HG03442 (cell line): ENCODE measurements around the gene OTOF.

Experiments used
- ATAC-seq: cut with Tn5 transposase; IDR thresholded peaks from one replicate; pipeline ENCODE4 v1.9.1; 2021; ENCODE audit warnings: mild to moderate bottlenecking, moderate library complexity; ENCODE audit not compliant: unreplicated experiment

Gene OTOF

GRCh38 chr2:26454561-26455001, 23.3 kb downstream of the OTOF start:
- ATAC-seq = no peak

GRCh38 chr2:26453421-26454329, 24.2 kb downstream of the OTOF start:
- no peak for ATAC-seq

GRCh38 chr2:26451700-26452099, 26.2 kb downstream of the OTOF start:
- ATAC-seq = no peak

GRCh38 chr2:26450031-26450635, 27.8 kb downstream of the OTOF start:
- ATAC-seq = no peak

GRCh38 chr2:26449278-26450030, 28.5 kb downstream of the OTOF start:
- no peak for ATAC-seq

GRCh38 chr2:26448651-26449050, 29.3 kb downstream of the OTOF start:
- ATAC-seq = no peak

- no peak for ATAC-seq
Measured at GRCh38 chr2:26444236-26444635, 33.7 kb downstream of the OTOF start.

GRCh38 chr2:26442707-26443106, 35.2 kb downstream of the OTOF start:
- ATAC-seq = no peak

- no peak for ATAC-seq
Measured at GRCh38 chr2:26442301-26442700, 35.6 kb downstream of the OTOF start.

- ATAC-seq = no peak
Measured at GRCh38 chr2:26438926-26439325, 39.0 kb downstream of the OTOF start.

GRCh38 chr2:26438526-26438925, 39.4 kb downstream of the OTOF start:
- ATAC-seq = no peak

- no peak for ATAC-seq
Measured at GRCh38 chr2:26435106-26435505, 42.8 kb downstream of the OTOF start.

- no peak for ATAC-seq
Measured at GRCh38 chr2:26432859-26433258, 45.1 kb downstream of the OTOF start.

GRCh38 chr2:26432363-26432762, 45.6 kb downstream of the OTOF start:
- ATAC-seq = no peak

GRCh38 chr2:26430826-26431225, 47.1 kb downstream of the OTOF start:
- ATAC-seq = no peak

- no peak for ATAC-seq
Measured at GRCh38 chr2:26429779-26430578, 47.9 kb downstream of the OTOF start.

- ATAC-seq = no peak
Measured at GRCh38 chr2:26428846-26429245, 49.1 kb downstream of the OTOF start.

GRCh38 chr2:26424221-26424620, 53.7 kb downstream of the OTOF start:
- no peak for ATAC-seq

GRCh38 chr2:26423750-26424149, 54.2 kb downstream of the OTOF start:
- ATAC-seq = no peak

- ATAC-seq = no peak
Measured at GRCh38 chr2:26422947-26423629, 54.8 kb downstream of the OTOF start.
